ENCODE results near the gene ADAMTS7. TPM values are rescaled to one million over a fixed set of nuclear protein-coding genes. Genes with fewer than 3 reads are reported as not detected.
A peak's percentile ranks its signal among the peaks of the same experiment; 100 is the strongest.
"Not testable (repeated sequence)": the region's sequence is repeated elsewhere in the genome, so short reads cannot be mapped to it uniquely, and the experiment has no call there.

Gene ADAMTS7
- total RNA-seq, 1 donor from 2014 or later, result 7.2 TPM

DNA sequence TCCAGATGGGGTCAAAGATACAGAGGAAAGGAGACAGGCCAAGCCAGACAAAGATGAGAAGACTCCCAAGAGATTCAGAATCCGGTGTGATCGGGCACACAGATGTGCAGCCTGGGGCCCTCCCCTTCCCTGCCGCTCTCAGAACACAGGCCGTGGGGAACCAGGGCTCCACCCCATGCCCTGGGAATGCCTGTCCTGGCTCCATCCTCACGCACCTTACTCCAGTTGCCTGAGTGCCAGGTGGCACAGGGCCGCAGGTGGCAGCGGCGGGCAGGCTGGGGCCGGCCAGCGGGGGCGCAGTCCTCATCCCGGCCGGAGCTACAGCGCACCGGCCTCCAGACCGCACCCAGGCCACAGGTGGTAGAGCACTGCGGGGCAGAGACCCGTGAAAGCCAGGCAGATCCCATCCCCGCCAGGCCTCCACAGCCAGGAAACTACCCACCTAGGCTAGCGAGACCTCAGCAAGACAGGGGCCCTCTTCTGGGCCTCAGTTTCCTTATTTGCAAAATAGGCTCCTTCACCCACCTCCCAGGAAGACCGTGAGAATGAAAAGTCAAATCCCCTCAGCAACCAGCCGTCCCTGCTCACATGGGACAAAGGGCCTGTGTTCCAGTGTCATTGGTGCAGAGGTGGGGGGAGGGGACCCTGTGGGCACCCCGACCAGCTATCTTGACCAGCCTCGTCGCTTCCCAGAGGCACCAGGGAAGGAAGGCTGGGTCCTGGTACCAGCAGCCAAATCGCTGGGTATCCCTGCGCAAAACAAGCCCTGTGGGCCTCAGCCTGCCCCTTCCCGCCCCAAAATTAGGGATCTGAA is 46.7 kb downstream of the ADAMTS7 start:
- not testable (repeated sequence) for H3K27ac Mint-ChIP-seq; H3K36me3 Mint-ChIP-seq (ENCODE audit: low read depth); H3K27me3 Mint-ChIP-seq (ENCODE audit: low read depth); H3K9me3 Mint-ChIP-seq; DNase-seq (ENCODE audit: low spot score); H3K4me3 Mint-ChIP-seq (ENCODE audit: low read depth)
- intact Hi-C loops (cut with micrococcal nuclease), result loop anchor here (5.0 kb wide), 1 partner anchor 108 kb away; the partner anchor contains the start of gene MORF4L1
- peaks cover 14% of the 10 kb centered on the region for H3K4me1 Mint-ChIP-seq (ENCODE audit: low read depth)

DNA sequence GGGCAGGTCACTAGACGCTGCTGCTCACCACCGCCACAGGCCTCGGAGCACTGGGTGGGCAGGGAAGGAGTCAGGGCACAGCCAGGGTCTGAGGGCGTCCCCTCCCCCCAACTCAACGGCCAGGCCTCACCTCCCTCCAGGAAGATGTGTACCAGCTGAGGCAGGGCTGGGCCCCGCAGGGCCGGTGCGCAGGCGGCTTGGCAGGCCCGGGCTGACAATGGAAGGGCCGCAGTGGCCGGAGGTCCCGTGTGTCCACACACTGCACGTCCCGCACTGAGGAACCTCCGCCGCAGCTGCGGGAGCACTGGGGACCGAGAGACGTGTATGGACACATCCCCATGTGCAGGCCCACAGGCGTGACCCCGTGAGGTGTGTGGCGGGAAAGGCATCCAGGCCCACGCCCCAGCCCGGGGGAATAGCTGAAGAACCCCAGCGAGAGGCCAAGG is 47.4 kb downstream of the ADAMTS7 start:
- Mint-ChIP-seq H3K27me3 (ENCODE audit: low read depth) (no peaks in the 10 kb centered on the region), H3K4me1 (ENCODE audit: low read depth) (peaks cover 16% of the 10 kb centered on the region), H3K27ac (peak overlapping the region; percentile 74), H3K4me3 (ENCODE audit: low read depth) (no peak overlapping the region), H3K9me3 (no peaks in the 10 kb centered on the region), H3K36me3 (ENCODE audit: low read depth) (peaks cover 2% of the 10 kb centered on the region)
- intact Hi-C loops (cut with micrococcal nuclease), result loop anchor here (5.0 kb wide), 1 partner anchor 108 kb away; the partner anchor contains the start of gene MORF4L1
- DNase-seq (ENCODE audit: low spot score), result no peak

DNA sequence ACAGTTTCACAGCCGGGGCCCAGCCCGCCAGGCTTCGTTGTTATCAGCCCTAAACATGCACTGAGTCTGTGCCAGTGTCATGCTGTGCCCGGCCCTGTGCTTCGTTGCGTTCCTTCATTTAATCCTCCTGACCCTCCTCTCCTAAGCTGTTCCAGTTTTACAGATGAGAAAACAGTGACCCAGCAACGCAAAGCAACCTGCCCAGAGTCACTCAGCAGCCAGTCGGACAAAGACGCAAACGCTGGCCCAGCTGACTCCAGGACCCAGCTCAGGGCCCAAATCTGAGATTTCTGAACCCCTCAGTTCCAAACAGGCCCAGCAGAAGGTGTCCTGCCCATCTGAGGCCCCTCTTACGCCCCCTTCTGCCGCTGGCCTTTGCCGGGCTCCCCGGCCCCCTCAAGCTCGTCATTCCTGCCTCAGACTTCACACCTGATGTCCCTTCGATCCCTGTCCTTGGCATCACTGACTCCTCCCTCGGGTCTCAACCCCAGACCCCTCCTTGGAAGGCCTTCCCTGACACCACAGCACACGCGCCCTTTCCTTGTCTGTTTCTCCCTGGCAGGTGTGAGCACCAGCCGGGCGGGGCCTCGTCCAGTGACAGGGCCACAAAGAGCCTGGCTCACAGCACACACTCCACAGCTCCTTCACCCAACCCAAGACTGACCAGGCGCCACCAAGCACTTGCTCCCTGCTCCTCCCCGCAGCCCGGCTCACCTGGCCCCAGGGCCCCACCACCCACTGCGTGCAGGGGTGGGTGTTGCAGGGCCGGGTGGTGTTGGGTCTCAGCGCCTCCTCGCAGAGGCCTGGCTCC is 48.1 kb downstream of the ADAMTS7 start:
- H3K9me3 Mint-ChIP-seq, result no peaks in the 10 kb centered on the region
- no peak overlapping the region for H3K4me3 Mint-ChIP-seq (ENCODE audit: low read depth)
- H3K36me3 Mint-ChIP-seq (ENCODE audit: low read depth), result peaks cover 3% of the 10 kb centered on the region
- H3K27ac Mint-ChIP-seq, result peak overlapping the region; percentile 74
- no peaks in the 10 kb centered on the region for H3K27me3 Mint-ChIP-seq (ENCODE audit: low read depth)
- H3K4me1 Mint-ChIP-seq (ENCODE audit: low read depth), result peaks cover 16% of the 10 kb centered on the region
- intact Hi-C loops (cut with micrococcal nuclease), result loop anchor here (5.0 kb wide), 1 partner anchor 109 kb away; the partner anchor contains the start of gene MORF4L1
- no peak for DNase-seq (ENCODE audit: low spot score)

DNA sequence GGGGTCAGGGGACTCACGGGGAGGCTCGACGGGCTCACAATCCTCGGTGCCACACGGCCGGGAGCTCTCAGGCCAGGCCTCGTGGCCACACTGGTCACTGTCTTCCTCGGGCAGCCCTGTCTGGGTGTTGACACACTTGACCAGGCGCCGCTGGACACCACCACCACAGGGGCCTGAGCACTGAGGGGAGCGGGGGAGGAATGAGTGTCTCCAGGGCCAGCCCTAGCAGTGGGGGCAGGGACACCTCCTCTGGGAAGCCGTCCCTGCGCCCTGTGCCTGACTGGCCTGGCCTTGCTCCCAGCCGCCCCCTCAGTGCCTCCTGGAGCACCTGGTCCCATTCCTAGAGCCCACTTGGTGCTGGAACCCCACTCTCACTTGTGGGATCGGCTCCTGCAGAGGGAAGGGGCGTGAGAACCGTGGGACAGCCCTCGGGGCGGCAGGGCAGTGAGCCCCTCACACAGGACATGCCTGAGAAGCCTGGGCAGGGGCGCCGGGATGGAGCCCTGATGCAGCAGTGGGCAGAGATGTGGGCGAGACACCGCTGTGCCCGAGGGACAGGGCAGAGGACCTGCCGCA is 48.8 kb downstream of the ADAMTS7 start:
- DNase-seq (ENCODE audit: low spot score); H3K36me3 Mint-ChIP-seq (ENCODE audit: low read depth); H3K27me3 Mint-ChIP-seq (ENCODE audit: low read depth); H3K4me3 Mint-ChIP-seq (ENCODE audit: low read depth); H3K9me3 Mint-ChIP-seq: not testable (repeated sequence)
- intact Hi-C loops (cut with micrococcal nuclease), result loop anchor here (5.0 kb wide), 1 partner anchor 110 kb away; the partner anchor contains the start of gene MORF4L1
- peak overlapping the region; percentile 86 for H3K27ac Mint-ChIP-seq
- peaks cover 17% of the 10 kb centered on the region for H3K4me1 Mint-ChIP-seq (ENCODE audit: low read depth)

DNA sequence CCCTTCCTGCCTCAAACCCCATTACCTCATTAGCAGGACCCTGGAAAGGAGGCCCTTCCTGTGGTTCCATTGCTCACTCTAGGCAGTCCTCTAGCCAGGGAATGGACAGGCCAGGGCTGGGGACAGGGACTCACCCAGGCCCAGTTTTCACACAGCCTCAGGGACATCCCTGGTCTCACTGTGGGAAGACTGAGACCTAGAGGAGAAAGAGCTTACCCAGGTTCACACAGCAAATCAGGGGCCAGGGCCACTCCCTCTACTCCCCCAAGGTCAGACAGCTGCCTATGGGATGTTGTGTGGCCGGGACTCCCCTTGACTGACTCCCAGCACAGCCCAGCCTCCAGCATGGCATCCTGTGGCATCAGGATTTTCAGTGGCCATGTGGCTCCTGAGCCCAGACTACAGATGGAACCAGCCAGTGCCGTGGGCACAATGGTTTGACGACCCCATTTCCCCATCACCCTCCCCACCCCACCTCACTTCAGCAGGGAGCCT is 49.3 kb downstream of the ADAMTS7 start:
- Mint-ChIP-seq H3K4me1 (ENCODE audit: low read depth) (peaks cover 22% of the 10 kb centered on the region), H3K36me3 (ENCODE audit: low read depth) (peaks cover 3% of the 10 kb centered on the region), H3K27ac (peak overlapping the region; percentile 86), H3K4me3 (ENCODE audit: low read depth) (no peak overlapping the region), H3K27me3 (ENCODE audit: low read depth) (no peaks in the 10 kb centered on the region), H3K9me3 (no peaks in the 10 kb centered on the region)
- intact Hi-C loops (cut with micrococcal nuclease), result loop anchor here (1.0 to 5.0 kb wide), 2 partner anchors 28 to 110 kb away; partner anchors contain the start of gene MORF4L1
- DNase-seq (ENCODE audit: low spot score), result no peak

DNA sequence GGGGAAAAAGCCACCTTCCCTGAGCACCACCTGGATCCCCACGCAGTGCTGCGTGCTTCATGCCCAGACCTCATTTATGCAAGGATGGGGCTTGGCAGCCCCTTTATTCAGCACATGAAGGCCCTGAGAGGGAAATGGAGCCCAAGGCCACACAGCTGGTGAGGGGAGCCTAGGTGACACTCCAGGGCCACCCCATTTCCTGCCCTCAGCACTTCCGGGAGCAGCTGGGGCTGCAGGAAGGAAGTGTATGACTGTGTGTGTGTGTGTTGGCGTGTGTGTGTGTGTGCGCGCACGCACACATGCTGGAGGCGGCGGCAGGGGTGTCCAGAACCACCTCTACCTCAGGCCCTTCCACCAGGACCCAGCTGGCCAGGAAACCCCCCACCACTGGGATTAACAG is 49.8 kb downstream of the ADAMTS7 start:
- H3K4me3 Mint-ChIP-seq (ENCODE audit: low read depth), result peak overlapping the region; percentile 21

DNA sequence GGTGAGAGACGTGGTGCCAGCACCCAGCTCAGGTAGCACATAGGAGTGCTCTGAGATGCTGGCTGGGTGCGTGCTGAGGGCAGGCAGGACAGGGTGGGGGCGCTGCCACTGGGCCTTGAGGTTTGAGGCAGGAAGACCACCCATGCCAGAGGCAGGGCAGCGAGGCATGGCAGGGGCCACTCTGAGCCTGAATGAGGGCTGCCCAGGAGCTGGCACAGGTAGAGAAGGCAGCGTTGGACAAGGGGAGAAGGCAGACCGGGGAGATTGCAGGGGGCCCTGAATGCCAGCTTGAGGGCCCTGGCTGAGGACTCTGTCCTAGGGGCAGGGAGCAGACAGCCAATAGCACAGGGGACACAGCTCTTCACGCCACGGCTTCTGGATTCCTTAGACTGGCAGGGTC is 50.2 kb downstream of the ADAMTS7 start:
- intact Hi-C loops (cut with micrococcal nuclease), result loop anchor here (1.0 to 5.0 kb wide), 2 partner anchors 29 to 111 kb away; partner anchors contain the start of gene MORF4L1
- H3K27me3 Mint-ChIP-seq (ENCODE audit: low read depth), result no peaks in the 10 kb centered on the region
- DNase-seq (ENCODE audit: low spot score), result no peak
- peaks cover 3% of the 10 kb centered on the region for H3K36me3 Mint-ChIP-seq (ENCODE audit: low read depth)
- H3K4me3 Mint-ChIP-seq (ENCODE audit: low read depth), result peak overlapping the region; percentile 21
- peak overlapping the region; percentile 86 for H3K27ac Mint-ChIP-seq
- peaks cover 25% of the 10 kb centered on the region for H3K4me1 Mint-ChIP-seq (ENCODE audit: low read depth)
- H3K9me3 Mint-ChIP-seq, result no peaks in the 10 kb centered on the region

More for the DNA sequence above, 49.8 kb downstream of the ADAMTS7 start:
- peak overlapping the region; percentile 86 for H3K27ac Mint-ChIP-seq
- H3K27me3 Mint-ChIP-seq (ENCODE audit: low read depth); H3K36me3 Mint-ChIP-seq (ENCODE audit: low read depth); H3K9me3 Mint-ChIP-seq: not testable (repeated sequence)
- peaks cover 25% of the 10 kb centered on the region for H3K4me1 Mint-ChIP-seq (ENCODE audit: low read depth)
- DNase-seq (ENCODE audit: low spot score), result peak; percentile 79
- intact Hi-C loops (cut with micrococcal nuclease), result loop anchor here (1.0 to 5.0 kb wide), 2 partner anchors 29 to 111 kb away; partner anchors contain the start of gene MORF4L1

DNA sequence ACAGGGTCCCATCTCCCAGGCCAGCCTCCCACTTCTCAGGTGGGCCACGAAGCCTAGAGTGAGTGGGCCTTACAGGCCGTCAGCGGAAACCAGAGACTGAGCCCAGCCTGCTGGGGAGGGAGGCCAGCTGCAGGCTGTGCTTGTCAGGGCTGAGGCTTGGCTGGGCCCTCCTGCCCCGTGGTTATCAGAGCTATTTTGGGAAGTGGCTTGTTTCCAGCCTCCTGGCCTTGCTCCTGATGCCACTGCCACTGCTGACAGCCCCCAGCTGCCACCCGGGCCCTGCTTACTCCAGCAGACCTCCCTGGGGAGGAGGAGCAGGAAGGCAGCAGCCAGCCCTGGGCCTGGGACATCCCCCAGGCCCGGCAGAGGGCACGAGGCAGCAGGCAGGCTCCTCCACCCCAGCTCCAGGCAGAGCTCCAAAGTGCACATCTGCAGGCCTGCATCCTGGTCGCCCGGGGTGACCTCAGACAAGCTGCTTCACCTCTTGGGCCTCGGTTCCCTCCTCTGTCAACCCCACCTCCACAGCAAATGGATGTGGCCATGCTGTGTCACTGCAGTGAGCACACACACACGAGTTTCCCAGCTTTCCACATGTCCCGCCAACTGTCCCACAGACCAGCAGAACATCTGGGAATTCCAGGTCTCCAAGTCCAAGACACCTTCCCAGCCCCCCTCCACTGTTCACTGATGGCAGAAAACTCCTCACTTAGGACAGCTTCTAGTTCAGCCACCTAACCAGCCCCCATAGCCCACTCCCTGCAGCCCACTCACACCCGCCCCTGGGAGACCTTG is 51.0 kb downstream of the ADAMTS7 start:
- Mint-ChIP-seq H3K27ac (peak overlapping the region; percentile 86), H3K4me1 (ENCODE audit: low read depth) (peaks cover 25% of the 10 kb centered on the region)
- DNase-seq (ENCODE audit: low spot score); H3K4me3 Mint-ChIP-seq (ENCODE audit: low read depth); H3K36me3 Mint-ChIP-seq (ENCODE audit: low read depth); H3K27me3 Mint-ChIP-seq (ENCODE audit: low read depth); H3K9me3 Mint-ChIP-seq: not testable (repeated sequence)
- intact Hi-C loops (cut with micrococcal nuclease), result loop anchor here (5.0 kb wide), 1 partner anchor 112 kb away; the partner anchor contains the start of gene MORF4L1

DNA sequence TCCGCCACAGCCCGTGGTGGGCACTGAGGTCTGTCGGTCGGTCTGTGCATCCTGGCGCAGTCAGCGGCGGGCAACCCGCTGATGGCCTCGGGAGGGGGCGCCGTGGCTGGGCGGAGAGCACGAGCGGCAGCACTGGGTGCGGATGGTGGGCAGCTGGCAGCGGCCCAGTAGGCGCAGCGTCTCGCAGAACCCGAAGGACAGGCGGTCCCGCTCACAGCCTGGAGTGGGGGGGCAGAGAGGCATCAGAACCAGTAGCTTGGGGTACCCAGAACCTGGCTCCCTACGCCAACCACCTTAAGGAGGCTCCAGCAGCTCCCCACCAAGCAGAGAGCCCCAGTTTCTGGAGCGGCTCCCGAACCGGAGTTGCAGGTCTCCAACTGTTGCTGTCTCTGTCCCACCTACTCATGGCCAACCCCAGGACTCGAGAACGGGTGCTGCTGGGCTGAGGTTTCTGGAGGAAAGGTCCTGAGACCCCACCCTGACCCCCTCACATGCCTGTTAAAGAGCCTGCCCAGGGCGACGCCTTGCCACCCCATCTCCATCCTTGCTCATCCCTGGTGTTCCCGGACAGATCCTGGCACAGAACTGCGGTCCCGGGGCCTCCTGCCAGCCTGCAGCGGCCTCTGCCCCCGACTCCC is 51.8 kb downstream of the ADAMTS7 start:
- intact Hi-C loops (cut with micrococcal nuclease); H3K27ac Mint-ChIP-seq; H3K4me3 Mint-ChIP-seq (ENCODE audit: low read depth); H3K9me3 Mint-ChIP-seq; H3K27me3 Mint-ChIP-seq (ENCODE audit: low read depth); DNase-seq (ENCODE audit: low spot score); H3K36me3 Mint-ChIP-seq (ENCODE audit: low read depth): not testable (repeated sequence)
- peaks cover 25% of the 10 kb centered on the region for H3K4me1 Mint-ChIP-seq (ENCODE audit: low read depth)

DNA sequence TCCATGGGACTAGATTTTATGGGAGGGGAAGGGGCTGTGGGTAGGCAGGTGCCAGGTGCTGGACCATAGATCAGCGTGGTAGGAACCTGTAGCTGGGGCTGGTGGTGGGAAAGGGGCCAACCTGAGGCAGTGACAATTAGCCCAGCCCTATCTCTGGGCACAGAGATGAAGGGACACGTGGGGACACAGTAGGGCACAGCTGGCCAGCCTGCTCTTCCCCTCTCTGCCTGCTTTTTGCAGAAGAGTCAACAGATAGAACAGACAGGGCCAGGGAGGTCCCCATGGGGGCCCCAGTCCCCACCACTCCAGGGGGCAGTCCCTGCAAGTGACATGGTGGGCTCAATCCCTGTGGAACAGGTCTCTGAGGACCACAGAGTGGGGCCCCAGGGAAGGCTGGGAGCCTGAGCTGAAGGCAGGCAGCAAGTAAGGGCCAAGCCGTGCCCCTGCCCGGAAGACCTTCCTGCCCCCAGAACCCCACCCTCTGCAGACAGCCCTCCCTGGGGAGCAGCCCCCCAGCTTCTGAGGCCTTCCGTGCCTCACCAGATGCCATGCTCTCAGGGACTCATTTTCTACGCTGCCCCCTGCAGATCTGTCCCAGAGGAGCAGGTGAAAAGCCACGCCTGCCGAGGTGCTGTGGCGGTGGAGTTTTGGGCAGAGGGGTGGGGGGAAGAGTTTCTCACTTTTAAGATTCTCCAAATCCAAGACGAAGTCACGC is 52.6 kb downstream of the ADAMTS7 start:
- H3K4me3 Mint-ChIP-seq (ENCODE audit: low read depth); H3K9me3 Mint-ChIP-seq; DNase-seq (ENCODE audit: low spot score); intact Hi-C loops (cut with micrococcal nuclease); H3K27me3 Mint-ChIP-seq (ENCODE audit: low read depth); H3K36me3 Mint-ChIP-seq (ENCODE audit: low read depth); H3K27ac Mint-ChIP-seq: not testable (repeated sequence)
- peaks cover 25% of the 10 kb centered on the region for H3K4me1 Mint-ChIP-seq (ENCODE audit: low read depth)

DNA sequence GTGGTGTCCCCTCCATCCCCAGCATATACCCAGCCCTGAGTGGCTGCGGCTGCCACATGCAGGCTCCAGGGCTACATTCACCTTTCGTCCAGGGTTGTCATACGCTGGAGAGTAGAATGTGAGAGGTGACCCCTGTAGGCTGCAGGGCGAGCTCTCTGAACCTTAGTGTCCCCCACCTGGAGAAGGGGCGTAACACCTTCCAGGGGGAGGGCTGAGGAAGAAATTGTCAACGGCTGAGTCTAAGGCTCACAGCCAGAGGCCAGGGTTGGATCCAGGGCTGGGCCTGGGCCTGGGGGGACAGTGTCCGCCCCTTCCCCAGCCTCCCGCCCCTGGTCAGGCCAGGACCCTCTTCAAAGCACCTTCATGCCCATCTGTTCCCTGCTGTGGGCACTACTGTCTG is 53.2 kb downstream of the ADAMTS7 start:
- intact Hi-C loops (cut with micrococcal nuclease), result not testable (repeated sequence)

More for the DNA sequence above, 53.2 kb downstream of the ADAMTS7 start:
- not testable (repeated sequence) for H3K9me3 Mint-ChIP-seq; H3K36me3 Mint-ChIP-seq (ENCODE audit: low read depth); DNase-seq (ENCODE audit: low spot score); H3K4me3 Mint-ChIP-seq (ENCODE audit: low read depth); H3K27ac Mint-ChIP-seq; H3K27me3 Mint-ChIP-seq (ENCODE audit: low read depth)
- peaks cover 22% of the 10 kb centered on the region for H3K4me1 Mint-ChIP-seq (ENCODE audit: low read depth)
